Parietal lobe (tissue), 1 donor: ENCODE data around the gene KERA. TPM values are rescaled to one million over a fixed set of nuclear protein-coding genes. Genes with fewer than 3 reads are reported as not detected.

Source experiments
- total RNA-seq: library from RNA; depleted of rRNA; stranded (reverse); fragments of >200 nt; gene quantifications from one replicate; pipeline ENCODE4 v1.2.3, GENCODE V29; 2014

The KERA gene, protein sequence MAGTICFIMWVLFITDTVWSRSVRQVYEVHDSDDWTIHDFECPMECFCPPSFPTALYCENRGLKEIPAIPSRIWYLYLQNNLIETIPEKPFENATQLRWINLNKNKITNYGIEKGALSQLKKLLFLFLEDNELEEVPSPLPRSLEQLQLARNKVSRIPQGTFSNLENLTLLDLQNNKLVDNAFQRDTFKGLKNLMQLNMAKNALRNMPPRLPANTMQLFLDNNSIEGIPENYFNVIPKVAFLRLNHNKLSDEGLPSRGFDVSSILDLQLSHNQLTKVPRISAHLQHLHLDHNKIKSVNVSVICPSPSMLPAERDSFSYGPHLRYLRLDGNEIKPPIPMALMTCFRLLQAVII
- total RNA-seq = 0.31 TPM

DNA sequence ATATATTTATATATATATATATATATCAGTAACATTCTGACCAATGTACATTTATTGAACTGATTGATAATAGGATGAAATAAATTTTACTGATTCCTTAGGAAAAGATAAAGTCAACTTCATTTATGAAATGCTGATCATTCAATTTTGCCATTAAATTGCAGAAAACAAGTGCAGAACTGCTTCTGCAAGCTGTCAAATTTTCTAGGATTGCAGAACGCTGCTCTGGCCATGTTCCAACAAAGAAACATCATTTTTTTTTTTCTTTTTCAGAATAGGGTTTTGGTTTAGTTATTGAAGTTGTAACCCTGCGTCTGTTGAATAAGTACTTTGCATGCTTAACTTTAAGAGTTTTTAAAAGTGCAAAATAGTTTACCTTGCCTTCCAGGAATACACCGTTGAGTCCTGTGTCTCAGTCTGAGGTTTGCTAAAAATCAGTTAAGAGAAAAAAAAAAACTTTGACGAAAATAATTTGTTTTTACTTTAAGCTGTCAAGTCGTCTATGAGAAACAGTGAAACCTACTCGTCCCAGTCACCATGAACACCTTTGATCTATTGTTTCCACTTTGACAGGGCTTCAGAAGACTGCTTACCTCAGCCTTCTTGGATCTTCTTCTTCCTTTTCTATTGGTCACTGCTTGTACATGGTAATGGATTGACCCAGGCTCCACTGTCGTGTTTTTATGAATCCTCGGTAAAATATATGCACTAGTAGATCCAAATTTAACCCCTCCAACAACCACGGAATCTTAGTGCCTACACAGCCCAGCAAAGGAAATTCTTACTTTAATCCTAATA lies at the start of gene KERA:
TSS of gene KERA (minus strand) at position 657 of the 798 bp plus-strand sequence. CDS start 1,743 bp downstream, outside the sequence.

DNA sequence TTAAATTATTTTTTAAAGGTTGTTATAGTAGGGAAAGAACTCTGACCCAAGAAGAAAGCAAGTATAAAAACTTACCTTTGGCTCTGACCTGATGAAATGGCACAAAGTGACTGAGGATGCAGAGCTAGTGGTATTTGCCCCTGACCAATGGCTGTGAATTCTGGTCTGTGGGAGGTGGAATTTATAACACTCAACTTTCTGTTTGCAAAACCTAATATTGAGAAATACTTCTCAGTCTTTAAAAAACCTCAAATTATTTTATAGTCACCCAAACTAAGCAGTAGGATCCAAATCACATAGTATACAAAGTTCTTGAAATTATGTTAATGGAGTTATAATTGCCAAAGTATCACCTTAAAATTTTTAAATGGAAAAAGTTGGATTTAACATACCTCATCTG lies 53.0 kb downstream of the KERA start, which contains the start of gene EPYC:
TSS of gene EPYC (minus strand) at position 101 of the 400 bp plus-strand sequence. CDS start 2,407 bp downstream, outside the sequence.

Other genes with a start within 250 kb of the KERA start
- gene CCER1, start 102.8 kb downstream of the KERA start, total RNA-seq = not detected
- not detected for gene EPYC, start 53.1 kb downstream of the KERA start, total RNA-seq
- gene LUM, start 53.5 kb upstream of the KERA start, total RNA-seq = 4.4 TPM
- gene DCN, start 124.8 kb upstream of the KERA start, total RNA-seq = 20.3 TPM